Measurements from ENCODE around the gene MAD1L1. TPM values are rescaled to one million over a fixed set of nuclear protein-coding genes. Genes with fewer than 3 reads are reported as not detected.

Gene MAD1L1
- total and polyA plus RNA-seq, 2 of the 4 experiments (the other 2 are of a cell fraction) = 29.0 to 40.9 TPM

DNA sequence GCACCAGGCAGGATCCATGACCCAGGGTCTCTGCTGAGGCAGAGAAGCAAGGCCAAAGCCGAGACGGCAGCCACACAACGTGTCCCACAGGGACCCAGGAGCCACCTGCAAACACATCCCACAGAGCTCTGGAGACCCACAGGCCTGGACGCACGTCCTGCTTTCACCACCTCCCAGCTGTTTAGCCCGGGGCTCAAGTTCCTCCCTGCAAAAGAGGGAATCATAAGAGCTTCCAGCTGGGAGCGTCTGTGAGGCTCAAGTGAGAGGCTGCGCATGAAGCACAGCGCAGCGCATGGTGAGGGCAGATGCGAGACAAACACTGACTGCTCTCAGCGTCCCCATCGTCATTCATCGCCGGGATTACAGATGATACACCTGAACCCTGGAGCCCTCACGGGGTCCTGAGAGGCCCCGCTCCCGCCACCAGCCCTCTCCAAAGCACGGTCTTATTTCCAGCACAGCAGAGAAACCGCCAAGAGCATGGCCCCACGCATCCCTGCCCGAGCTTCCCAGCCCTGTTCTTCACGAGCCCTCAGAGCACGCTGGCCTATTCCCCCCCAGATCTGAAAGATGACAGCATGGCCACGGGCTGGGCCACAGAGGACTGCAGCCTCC is 88.7 kb downstream of the MAD1L1 start:
- in situ Hi-C loops (cut with MboI; ENCODE audit: low sequenced_read_pairs) = no loop called here
- Histone ChIP-seq H3K9me1 (ENCODE audit: insufficient read depth, low read length) (0 out of 2 replicates have a peak, but pooled peaks cover 4% of the 10 kb centered on the region), H4K5ac (ENCODE audit: low read depth, low read length) (no peak overlapping the region), H3K4ac (ENCODE audit: low read depth, low read length) (no peak overlapping the region), H2BK15ac (ENCODE audit: low read depth, low read length) (no peak overlapping the region), H3K4me1 (ENCODE audit: control insufficient read depth, insufficient read depth, low read length) (no peaks in the 10 kb centered on the region), H4K20me1 (ENCODE audit: insufficient read depth, low read length) (peaks cover 3% of the 10 kb centered on the region), H4K8ac (ENCODE audit: low read depth in 2 of 2, low read length in 2 of 2) (no peak overlapping the region), H3K56ac (ENCODE audit: extremely low read depth, insufficient read depth, low read length) (no peak overlapping the region), H3K79me1 (ENCODE audit: low read depth in 1 of 2, low read length in 2 of 2) (peaks cover 0 to 2% of the 10 kb centered on the region in 2 experiments; a peak in 1 of 4 replicates), H3K27me3 (ENCODE audit: control insufficient read depth, insufficient read depth, low read length) (no peaks in the 10 kb centered on the region), H2AK5ac (ENCODE audit: low read depth, low read length) (no peak overlapping the region), H2AFZ (replicated peaks; ENCODE audit: low read length, poor library complexity) (no peak overlapping the region), H2BK120ac (ENCODE audit: low read depth, low read length) (no peak overlapping the region), H3K9me3 (ENCODE audit: control insufficient read depth, insufficient read depth, low read length) (no peaks in the 10 kb centered on the region), H3K36me3 (ENCODE audit: control insufficient read depth, insufficient read depth, low read length) (peaks cover 18% of the 10 kb centered on the region; the same call in 1 of the 2 replicates), H3K23ac (ENCODE audit: low read depth, low read length) (no peak overlapping the region), H4K91ac (ENCODE audit: insufficient read depth, low read depth, low read length) (no peak overlapping the region), H3K18ac (ENCODE audit: low read depth, low read length) (no peak overlapping the region), H2BK5ac (ENCODE audit: low read depth, low read length, poor library complexity, severe bottlenecking) (no peak overlapping the region), H3K4me3 (ENCODE audit: insufficient read depth, low read depth, low read length) (no peak overlapping the region), H3K4me2 (ENCODE audit: low read depth, low read length) (no peak overlapping the region), H2AK9ac (replicated peaks; ENCODE audit: low read depth, low read length, poor library complexity) (no peak overlapping the region), H3K14ac (replicated peaks; ENCODE audit: low read depth, low read length) (no peak overlapping the region), H2BK20ac (ENCODE audit: low read depth, low read length) (no peak overlapping the region), H3K27ac (ENCODE audit: insufficient read depth, low read length) (no peak overlapping the region), H3K9ac (ENCODE audit: low read depth, low read length) (no peak overlapping the region)
- intact Hi-C loops (cut with micrococcal nuclease) = no loop called here
- no peak for DNase-seq
- BruUV-seq (replicated peaks) = no TSS peak
- ChIA-PET POLR2A (ENCODE audit: unreplicated experiment) (interaction anchor here (0.5 kb wide), 1 partner anchor 820 kb away, joined by 3 read pairs; no protein-coding TSS in a partner anchor), CTCF (no interaction called here)
- TF ChIP-seq SMC3 (IDR thresholded peaks at IDR 0.05; ENCODE audit: low read depth, low read length) = no peak
- TF ChIP-seq BHLHE40 (IDR thresholded peaks at IDR 0.05; ENCODE audit: low read depth, low read length) = no peak
- TF ChIP-seq, protein P1, sequence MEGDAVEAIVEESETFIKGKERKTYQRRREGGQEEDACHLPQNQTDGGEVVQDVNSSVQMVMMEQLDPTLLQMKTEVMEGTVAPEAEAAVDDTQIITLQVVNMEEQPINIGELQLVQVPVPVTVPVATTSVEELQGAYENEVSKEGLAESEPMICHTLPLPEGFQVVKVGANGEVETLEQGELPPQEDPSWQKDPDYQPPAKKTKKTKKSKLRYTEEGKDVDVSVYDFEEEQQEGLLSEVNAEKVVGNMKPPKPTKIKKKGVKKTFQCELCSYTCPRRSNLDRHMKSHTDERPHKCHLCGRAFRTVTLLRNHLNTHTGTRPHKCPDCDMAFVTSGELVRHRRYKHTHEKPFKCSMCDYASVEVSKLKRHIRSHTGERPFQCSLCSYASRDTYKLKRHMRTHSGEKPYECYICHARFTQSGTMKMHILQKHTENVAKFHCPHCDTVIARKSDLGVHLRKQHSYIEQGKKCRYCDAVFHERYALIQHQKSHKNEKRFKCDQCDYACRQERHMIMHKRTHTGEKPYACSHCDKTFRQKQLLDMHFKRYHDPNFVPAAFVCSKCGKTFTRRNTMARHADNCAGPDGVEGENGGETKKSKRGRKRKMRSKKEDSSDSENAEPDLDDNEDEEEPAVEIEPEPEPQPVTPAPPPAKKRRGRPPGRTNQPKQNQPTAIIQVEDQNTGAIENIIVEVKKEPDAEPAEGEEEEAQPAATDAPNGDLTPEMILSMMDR (conservative IDR thresholded peaks at IDR 0.05; ENCODE audit: low read depth, low read length) = no peak
- no peak for TF ChIP-seq POLR2A (IDR thresholded peaks at IDR 0.05; ENCODE audit: low read depth, low read length)
- TF ChIP-seq RFX5 (IDR thresholded peaks at IDR 0.05; ENCODE audit: low read depth, low read length) = no peak
- no peak for TF ChIP-seq CEBPB (IDR thresholded peaks at IDR 0.05; ENCODE audit: low read depth, low read length)
- no peak for TF ChIP-seq RAD21 (IDR thresholded peaks at IDR 0.05; ENCODE audit: low read length)
- no peak for TF ChIP-seq CHD1 (IDR thresholded peaks at IDR 0.05; ENCODE audit: low read depth, low read length)
- TF ChIP-seq, protein P2, sequence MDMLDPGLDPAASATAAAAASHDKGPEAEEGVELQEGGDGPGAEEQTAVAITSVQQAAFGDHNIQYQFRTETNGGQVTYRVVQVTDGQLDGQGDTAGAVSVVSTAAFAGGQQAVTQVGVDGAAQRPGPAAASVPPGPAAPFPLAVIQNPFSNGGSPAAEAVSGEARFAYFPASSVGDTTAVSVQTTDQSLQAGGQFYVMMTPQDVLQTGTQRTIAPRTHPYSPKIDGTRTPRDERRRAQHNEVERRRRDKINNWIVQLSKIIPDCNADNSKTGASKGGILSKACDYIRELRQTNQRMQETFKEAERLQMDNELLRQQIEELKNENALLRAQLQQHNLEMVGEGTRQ (IDR thresholded peaks at IDR 0.05; ENCODE audit: low read depth, low read length) = no peak
- TF ChIP-seq MAZ (IDR thresholded peaks at IDR 0.05; ENCODE audit: borderline replicate concordance, low read depth, low read length) = no peak
- TF ChIP-seq NFE2L2 (IDR thresholded peaks at IDR 0.05; ENCODE audit: low read depth, low read length) = no peak
- TF ChIP-seq RCOR1 (IDR thresholded peaks at IDR 0.05; ENCODE audit: insufficient replicate concordance, low read length) = no peak
- TF ChIP-seq, protein P3, sequence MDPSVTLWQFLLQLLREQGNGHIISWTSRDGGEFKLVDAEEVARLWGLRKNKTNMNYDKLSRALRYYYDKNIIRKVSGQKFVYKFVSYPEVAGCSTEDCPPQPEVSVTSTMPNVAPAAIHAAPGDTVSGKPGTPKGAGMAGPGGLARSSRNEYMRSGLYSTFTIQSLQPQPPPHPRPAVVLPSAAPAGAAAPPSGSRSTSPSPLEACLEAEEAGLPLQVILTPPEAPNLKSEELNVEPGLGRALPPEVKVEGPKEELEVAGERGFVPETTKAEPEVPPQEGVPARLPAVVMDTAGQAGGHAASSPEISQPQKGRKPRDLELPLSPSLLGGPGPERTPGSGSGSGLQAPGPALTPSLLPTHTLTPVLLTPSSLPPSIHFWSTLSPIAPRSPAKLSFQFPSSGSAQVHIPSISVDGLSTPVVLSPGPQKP (IDR thresholded peaks at IDR 0.05; ENCODE audit: borderline replicate concordance, low read depth, low read length) = no peak
- dilution Hi-C loops (cut with HindIII; ENCODE audit: low sequenced_read_pairs, unreplicated experiment) = no loop called here
- ATAC-seq (ENCODE audit: low read depth) = no peak
- WGBS, 2 experiments (ENCODE audit: extremely low coverage in 2 of 2, insufficient read length in 1 of 2) = 97% methylated on average over 7 of the region's 25 CpGs; no CpG with 5 or more reads in 1 of the 2 experiments
